GM10266 (cell line): Measurements from ENCODE around the gene CHMP3.

ENCODE experiments used
- DNase-seq: peaks from one replicate; pipeline ENCODE4 v3.0.0; 2012; ENCODE audit errors: extremely low spot score
- CTCF ChIP-seq: IDR thresholded peaks from 2 replicates; pipeline ENCODE4 v1.5.1; 2012; ENCODE audit warnings: mild to moderate bottlenecking, low read depth; ENCODE audit not compliant: control insufficient read depth, insufficient read depth; ENCODE audit errors: missing control alignments

CHMP3 gene

DNA sequence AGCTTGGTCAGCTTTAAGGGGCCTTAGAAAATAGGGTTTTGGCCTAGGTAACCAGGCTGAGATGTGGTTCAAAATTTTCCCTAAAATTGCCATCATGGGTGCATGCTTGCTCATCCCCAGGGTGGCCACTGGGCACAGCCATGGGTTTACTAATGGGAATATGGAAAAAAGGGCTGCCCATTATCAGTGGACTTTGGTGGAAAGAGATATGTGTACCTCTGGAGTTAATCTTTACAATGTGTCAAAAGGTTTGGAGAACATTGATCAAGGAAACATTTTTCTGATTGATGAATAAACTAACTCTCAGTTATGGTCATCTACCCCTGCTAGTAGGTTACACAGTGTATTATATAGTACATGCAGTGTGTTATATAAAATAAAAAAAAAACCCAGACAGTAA, 109.0 kb downstream of the CHMP3 start:
- TF ChIP-seq CTCF, result no peak
- no peak for DNase-seq

- no peak for TF ChIP-seq CTCF
- no peak for DNase-seq
Measured at GRCh38 chr2:86453836-86454235, 109.4 kb downstream of the CHMP3 start.
